H1 (cell line): ENCODE data around the gene EVI5. TPM values are rescaled to one million over a fixed set of nuclear protein-coding genes. Genes with fewer than 3 reads are reported as not detected.

Experiments
- CHD7 ChIP-seq: fragments of 300-600 bp; sonication (generic); IDR thresholded peaks from 2 replicates; pipeline ENCODE4 v1.7.1; 2012; ENCODE audit warnings: low read length, moderate library complexity, mild to moderate bottlenecking, inconsistent platforms; ENCODE audit not compliant: insufficient replicate concordance
- GTF2F1 ChIP-seq: IDR thresholded peaks from 2 replicates; pipeline ENCODE4 v1.6.1; 2012; ENCODE audit warnings: low read depth, low read length, improper control_type of control experiment, borderline replicate concordance
- RAD21 ChIP-seq, 2 experiments: IDR thresholded peaks in 1 of 2; conservative IDR thresholded peaks in 1 of 2; 2 replicates each; pipeline ENCODE4 v1.6.1; 2011; ENCODE audit warnings: low read depth in 2 of 2, low read length in 2 of 2, improper control_type of control experiment in 1 of 2, inconsistent platforms in 1 of 2, mild to moderate bottlenecking in 1 of 2, moderate library complexity in 1 of 2
- TBP ChIP-seq: IDR thresholded peaks from 2 replicates; pipeline ENCODE4 v1.6.1; 2011; ENCODE audit warnings: low read depth, low read length, improper control_type of control experiment
- polyA plus RNA-seq, 7 experiments: library from polyadenylated mRNA; depleted of rRNA in 3 of 7; stranded (reverse) in 5 of 7; unstranded in 2 of 7; fragments of >200 nt in 5 of 7; fragments of 200-250 nt in 2 of 7; gene quantifications; 1 replicate in 5 of 7; 2 replicates in 1 of 7; 4 replicates in 1 of 7; pipeline versions ENCODE4 v1.2.1 to v1.2.3, GENCODE V29; 2011 to 2013; ENCODE audit warnings: missing spikeins in 2 of 7, mixed read lengths in 2 of 7
- total RNA-seq: library from RNA; stranded (reverse); fragmentation: NEBNext Ultra II Directional; extraction: Animal tissue kit (Norgen Biotek cat#: 25700); gene quantifications from 2 replicates; pipeline ENCODE4 v1.2.1, GENCODE V29; 2021

Gene EVI5
- total and polyA plus RNA-seq, 2 of the 8 experiments (the other 6 are each of a cell fraction or from before 2014, with no cell fraction given) = 1.7 to 13.7 TPM

GRCh38 chr1:92587445-92587844, 197.5 kb downstream of the EVI5 start (continued):
- TF ChIP-seq CHD7 (no peak), TBP (no peak), GTF2F1 (no peak), RAD21 (IDR thresholded peaks at IDR 0.05 in 1 of 2, conservative IDR thresholded peaks at IDR 0.05 in 1 of 2; ENCODE audit: low read depth in 2 of 2, low read length in 2 of 2) (no peak)
- TF ChIP-seq, all 59 proteins: peak for 0
